Neural progenitor cell (in vitro differentiated cells): ENCODE results near the gene NPHP4.

ENCODE experiments used
- CTCF ChIP-seq: fragments of 200-600 bp; sonication (generic); IDR thresholded peaks from 2 replicates; pipeline ENCODE4 v1.5.1; 2017; ENCODE audit warnings: antibody characterized with exemption, mild to moderate bottlenecking
- EZH2 ChIP-seq: fragments of 200-600 bp; sonication (generic); IDR thresholded peaks from 2 replicates; pipeline ENCODE4 v1.6.1; 2017; ENCODE audit warnings: antibody characterized with exemption, mild to moderate bottlenecking, moderate library complexity
- EZH2phosphoT487 ChIP-seq: fragments of 200-600 bp; sonication (generic); IDR thresholded peaks from 2 replicates; pipeline ENCODE4 v1.6.1; 2017; ENCODE audit warnings: antibody characterized with exemption

- TF ChIP-seq EZH2phosphoT487: no peak
- no peak for TF ChIP-seq CTCF
- TF ChIP-seq EZH2: no peak
Observed at GRCh38 chr1:5877683-5878530, 114.3 kb downstream of the NPHP4 start.
